AG10803 (cell line): Measurements from ENCODE around the gene YWHAQ.

ENCODE experiments used
- DNase-seq: peaks from one replicate; pipeline ENCODE4 v3.0.0; 2010; ENCODE audit warnings: low read depth
- H3K4me3 ChIP-seq: 2 replicates; pipeline ENCODE4 v1.5.1; 2011; ENCODE audit warnings: mild to moderate bottlenecking, low read length, control low read depth
- CTCF ChIP-seq: conservative IDR thresholded peaks from 2 replicates; pipeline ENCODE4 v1.5.1; 2011; ENCODE audit warnings: mild to moderate bottlenecking, low read length, control low read depth, inconsistent platforms

Gene YWHAQ

GRCh38 chr2:9548506-9548905 lies 82.3 kb downstream of the YWHAQ start:
- TF ChIP-seq CTCF, result no peak
- H3K4me3 ChIP-seq, result no peak overlapping the region
- DNase-seq, result no peak

GRCh38 chr2:9547262-9547991 lies 83.4 kb downstream of the YWHAQ start:
- DNase-seq, result peak; percentile 66
- no peak overlapping the region for H3K4me3 ChIP-seq
- TF ChIP-seq CTCF, result no peak

- no peak for DNase-seq
- H3K4me3 ChIP-seq, result no peak overlapping the region
- TF ChIP-seq CTCF, result no peak
Measured at GRCh38 chr2:9545502-9545901, 85.3 kb downstream of the YWHAQ start.

- no peak for DNase-seq
- no peak for TF ChIP-seq CTCF
- H3K4me3 ChIP-seq, result no peak overlapping the region
Measured at GRCh38 chr2:9543557-9543956, 87.2 kb downstream of the YWHAQ start.

GRCh38 chr2:9539531-9539930 lies 91.3 kb downstream of the YWHAQ start:
- no peak for TF ChIP-seq CTCF
- H3K4me3 ChIP-seq, result no peak overlapping the region
- no peak for DNase-seq

GRCh38 chr2:9538000-9538507 lies 92.7 kb downstream of the YWHAQ start:
- no peak overlapping the region for H3K4me3 ChIP-seq
- no peak for TF ChIP-seq CTCF
- DNase-seq, result peak; percentile 97

- no peak overlapping the region for H3K4me3 ChIP-seq
- DNase-seq, result no peak
- no peak for TF ChIP-seq CTCF
Measured at GRCh38 chr2:9536504-9536903, 94.3 kb downstream of the YWHAQ start.
